Effector CD4-positive, alpha-beta T cell (primary cell): ENCODE measurements around the gene TMEM45A.
"Not testable (repeated sequence)": the region's sequence is repeated elsewhere in the genome, so short reads cannot be mapped to it uniquely, and the experiment has no call there.

Experiments
- DNase-seq: peaks from one replicate; pipeline ENCODE4 v3.0.0-alpha.2; 2020

Gene TMEM45A

GRCh38 chr3:100580147-100580546, 87.7 kb downstream of the TMEM45A start:
- DNase-seq, result no peak

DNA sequence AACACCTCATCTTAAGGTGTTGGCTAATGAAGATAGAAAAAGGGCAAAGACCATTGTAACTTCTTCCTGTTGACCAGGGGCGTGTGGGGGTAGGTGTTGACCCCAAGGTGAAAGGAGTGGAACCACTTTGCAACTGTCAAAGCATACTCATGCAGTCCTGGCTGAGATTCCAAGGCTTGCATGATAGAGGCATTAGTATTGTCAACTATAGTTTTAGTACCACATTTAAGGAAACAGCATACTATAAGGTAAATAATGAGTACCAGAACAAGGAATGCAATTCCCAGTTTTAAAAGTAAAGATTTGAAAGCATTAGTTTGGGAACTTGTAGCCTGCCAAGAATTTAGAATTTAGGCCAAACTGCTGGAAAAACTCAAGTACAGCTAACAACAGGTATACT, 89.2 kb downstream of the TMEM45A start:
- DNase-seq, result no peak

DNA sequence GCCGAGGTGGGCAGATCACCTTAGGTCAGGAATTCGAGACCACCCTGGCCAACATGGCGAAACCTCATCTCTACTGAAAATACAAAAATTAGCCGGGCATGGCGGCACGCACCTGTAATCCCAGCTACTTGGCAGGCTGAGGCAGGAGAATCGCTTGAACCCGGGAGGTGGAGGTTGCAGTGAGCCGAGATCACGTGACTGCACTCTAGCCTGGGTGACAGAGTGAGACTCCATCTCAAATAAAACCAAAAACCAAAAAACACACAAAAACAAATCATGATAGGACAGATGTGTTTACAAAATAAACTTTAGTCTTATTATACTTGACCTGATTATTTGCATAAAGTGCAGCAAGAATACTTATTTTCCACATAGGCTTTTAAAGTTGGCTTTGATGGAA, 89.7 kb downstream of the TMEM45A start:
- not testable (repeated sequence) for DNase-seq

- DNase-seq, result no peak
Measured at GRCh38 chr3:100584101-100584660, 91.8 kb downstream of the TMEM45A start.

- DNase-seq, result no peak
Measured at GRCh38 chr3:100586832-100587231, 94.4 kb downstream of the TMEM45A start.

DNA sequence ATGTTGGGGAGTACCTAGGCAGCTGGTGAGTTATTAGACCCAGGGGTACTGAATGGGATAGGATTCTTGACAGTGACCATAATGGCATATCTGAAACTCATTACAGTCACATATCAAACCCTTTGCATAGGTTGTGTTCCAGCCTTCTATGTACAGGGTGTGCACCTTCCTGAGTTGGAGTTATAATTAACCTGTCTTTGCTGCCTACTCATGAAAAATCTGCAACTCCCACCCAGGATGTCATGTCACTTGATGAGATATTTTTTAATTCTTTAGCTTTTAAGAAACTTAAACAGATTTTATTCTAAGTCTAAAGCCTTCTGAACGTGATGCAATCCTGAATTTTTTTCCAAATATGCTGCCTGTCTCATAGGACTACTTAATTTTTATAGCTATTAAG, 95.8 kb downstream of the TMEM45A start:
- no peak for DNase-seq

- peak; percentile 47 for DNase-seq
Measured at GRCh38 chr3:100590114-100590839, 97.9 kb downstream of the TMEM45A start.

- no peak for DNase-seq
Measured at GRCh38 chr3:100590840-100591147, 98.4 kb downstream of the TMEM45A start.

DNA sequence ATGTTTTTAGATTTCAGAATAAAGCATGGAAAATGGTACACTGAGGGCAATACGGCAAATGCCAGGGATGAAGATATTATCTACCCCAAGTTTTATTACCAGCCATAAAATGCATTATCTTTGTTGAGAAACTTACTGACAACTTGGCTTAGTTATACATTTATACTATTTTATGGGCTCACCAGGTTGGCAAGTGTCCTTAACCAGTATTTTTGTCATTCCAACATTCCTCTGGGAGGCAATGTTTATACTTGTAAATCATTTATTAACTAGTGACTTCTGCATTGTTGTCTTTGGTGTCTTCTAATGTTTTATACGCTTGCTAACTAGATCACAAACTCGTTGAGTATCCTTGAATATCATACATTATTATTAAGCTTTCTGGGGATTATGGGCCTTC, 99.0 kb downstream of the TMEM45A start:
- DNase-seq, result no peak

DNA sequence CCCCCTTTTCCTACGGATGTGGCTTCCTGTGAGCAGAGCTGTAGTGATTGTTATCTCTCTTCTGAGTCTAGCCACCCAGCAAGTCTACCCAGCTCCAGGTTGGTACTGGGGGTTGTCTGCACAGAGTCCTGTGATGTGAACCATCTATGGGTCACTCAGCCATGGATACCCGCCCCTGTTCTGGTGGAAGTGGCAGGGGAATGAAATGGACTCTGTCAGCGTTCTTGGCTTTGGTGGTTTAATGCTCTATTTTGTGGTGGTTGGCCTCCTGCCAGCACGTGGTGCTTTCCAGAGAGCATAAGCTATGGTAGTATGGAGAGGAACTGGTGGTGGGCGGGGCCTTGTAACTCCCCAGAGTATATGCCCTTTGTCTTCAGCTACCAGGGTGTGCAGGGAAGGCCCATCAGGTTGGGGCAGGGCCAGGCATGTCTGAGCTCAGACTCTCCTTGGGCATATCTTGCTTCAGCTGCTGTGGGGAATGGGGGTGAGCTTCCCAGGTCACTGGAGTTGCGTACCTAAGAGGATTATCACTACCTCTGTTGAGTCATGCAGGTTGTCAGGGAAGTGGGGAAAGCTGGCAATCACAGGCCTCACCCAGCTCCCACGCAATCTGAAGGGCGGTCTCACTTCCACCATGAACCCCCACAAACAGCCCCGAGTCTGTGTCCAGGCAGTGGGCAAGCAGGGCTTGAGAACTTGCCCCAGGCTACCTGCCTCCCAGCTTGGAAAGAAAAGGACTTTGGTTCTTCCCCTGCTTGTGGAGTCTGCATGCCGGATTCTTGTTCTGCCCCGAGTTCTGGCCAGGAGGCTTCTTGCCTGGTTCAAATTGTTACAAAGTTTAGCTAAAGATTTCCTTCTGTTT, 108.0 kb downstream of the TMEM45A start:
- no peak for DNase-seq

- no peak for DNase-seq
Measured at GRCh38 chr3:100602506-100603444, 110.4 kb downstream of the TMEM45A start.

DNA sequence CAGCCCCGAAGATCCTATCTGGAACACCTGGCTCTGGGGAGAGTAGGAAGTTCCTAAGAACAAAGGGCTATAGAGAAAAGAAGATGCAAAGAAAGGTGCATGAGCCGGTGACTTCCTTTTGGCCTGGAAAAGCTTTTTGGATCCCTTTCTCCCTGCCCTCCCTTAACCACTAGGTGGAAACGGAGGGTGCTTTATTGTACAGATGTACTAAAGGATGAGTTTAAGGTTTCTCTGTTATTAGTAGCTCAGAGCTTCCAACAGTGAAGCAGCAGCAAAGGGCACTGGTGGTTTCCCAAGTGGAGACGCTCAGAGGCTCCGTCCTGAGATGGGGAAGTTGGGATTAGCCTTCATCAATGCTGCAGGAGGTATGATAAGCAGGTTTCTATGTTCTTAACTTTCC, 111.0 kb downstream of the TMEM45A start:
- no peak for DNase-seq

DNA sequence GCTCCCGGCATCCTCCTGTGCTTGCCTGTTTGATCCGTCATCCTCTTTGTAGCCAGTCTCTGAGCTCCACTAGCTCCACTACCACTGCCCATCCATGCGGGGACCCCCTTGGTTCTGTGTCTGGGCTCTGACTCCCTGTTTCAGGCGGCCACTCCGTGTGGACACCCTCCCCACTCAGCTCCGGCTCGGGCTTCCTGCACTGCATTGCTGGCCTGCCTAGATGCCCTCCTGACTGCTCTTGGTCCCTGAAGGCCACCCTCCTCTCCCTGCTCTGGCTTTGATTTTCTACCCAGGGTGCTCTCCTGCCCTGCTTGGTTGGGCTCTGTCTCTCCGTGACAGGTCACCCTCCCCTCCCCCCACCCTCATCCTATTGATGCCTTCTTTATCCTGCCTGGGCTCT, 112.9 kb downstream of the TMEM45A start:
- DNase-seq, result no peak

DNA sequence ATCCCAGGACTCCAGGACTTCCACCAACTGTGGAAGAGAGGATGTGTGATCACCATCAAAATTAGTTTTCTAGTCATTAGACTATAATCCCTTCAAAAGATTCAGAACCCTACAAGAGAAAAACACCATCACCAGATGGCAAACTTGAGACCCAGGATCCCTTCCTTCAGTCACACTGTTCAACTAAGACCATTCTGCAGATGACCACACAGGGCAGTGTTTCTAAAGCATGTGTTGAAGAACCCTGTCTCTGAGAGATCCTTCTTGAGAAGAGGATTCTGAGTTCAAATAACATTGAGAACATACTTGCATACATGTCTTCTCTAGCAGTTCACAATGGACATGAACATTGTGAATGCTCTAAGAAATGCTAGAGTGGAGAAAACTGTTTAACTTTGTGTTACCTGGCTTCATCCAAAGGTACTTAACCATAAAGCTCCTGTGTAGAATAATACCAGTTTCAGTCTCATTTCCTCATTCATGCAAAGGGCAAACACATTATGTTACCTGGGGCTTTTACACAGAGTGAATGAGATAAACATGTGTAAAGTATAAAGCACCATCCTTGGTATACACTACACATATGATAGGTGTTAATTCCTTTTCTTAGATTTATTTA, 114.6 kb downstream of the TMEM45A start:
- DNase-seq, result no peak

GRCh38 chr3:100609305-100609704, 116.9 kb downstream of the TMEM45A start, which contains the start of gene ADGRG7:
TSS of gene ADGRG7 (plus strand) at chr3:100609601. CDS start at chr3:100609857, 256 bp downstream.
- no peak for DNase-seq

- no peak for DNase-seq
Measured at GRCh38 chr3:100609963-100610362, 117.5 kb downstream of the TMEM45A start.

DNA sequence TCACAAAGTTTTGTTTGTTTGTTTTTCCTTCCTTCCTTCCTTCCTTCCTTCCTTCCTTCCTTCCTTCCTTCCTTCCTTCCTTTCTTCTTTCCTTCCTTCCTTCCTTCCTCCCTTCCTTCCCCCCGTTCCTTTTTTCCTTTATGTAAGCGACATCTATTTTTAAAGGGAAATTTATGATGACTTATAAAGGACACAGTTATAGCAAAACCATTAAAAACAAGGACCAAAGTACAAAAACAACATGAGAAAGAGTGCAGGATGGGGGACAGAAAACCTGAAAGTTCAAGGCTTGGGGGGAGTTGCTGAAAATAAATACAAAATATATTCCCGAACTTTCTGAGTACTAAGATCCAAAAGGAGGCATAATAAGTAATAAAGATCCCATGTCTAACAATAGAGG, 118.8 kb downstream of the TMEM45A start:
- no peak for DNase-seq

- DNase-seq, result no peak
Measured at GRCh38 chr3:100613721-100614390, 121.4 kb downstream of the TMEM45A start.

GRCh38 chr3:100614941-100615340, 122.5 kb downstream of the TMEM45A start:
- DNase-seq, result no peak

DNA sequence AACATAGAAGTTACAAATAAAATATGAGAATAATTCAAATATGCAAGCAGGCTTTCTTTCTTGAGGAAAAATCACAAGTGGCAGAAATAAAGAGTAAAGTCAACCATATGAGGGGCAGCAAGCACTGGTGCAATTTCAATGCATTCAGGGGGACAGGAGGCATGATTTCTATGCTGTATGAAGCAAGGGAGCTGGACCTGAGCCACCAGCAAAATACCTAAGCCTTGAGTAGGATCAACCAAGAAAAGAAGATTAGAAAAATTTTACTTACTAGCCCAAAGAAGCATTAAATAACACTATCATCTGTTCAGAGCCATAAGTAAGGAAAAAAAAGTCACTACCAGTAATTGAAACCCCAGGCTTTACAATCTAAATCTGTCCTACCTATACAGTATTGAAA, 123.3 kb downstream of the TMEM45A start:
- no peak for DNase-seq

DNA sequence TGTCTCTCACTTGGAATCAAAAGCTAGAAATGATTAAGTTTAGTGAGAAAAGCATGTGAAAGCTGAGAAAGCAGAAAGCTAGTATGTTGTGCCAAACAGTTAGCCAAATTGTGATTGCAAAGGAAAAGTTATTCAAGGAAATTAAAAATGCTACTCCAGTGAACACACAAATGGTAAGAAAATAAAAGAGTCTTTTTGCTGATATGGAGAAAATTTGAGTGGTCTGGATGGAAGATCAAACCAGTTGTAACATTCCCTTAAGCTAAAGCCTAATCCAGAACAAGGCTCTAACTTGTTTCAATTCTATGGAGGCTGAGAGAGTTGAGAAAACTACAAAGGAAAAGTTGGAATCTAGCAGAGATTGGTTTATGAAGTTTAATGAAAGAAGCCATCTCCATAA, 128.8 kb downstream of the TMEM45A start:
- no peak for DNase-seq
